Mucosa of stomach (tissue), 1 donor: Measurements from ENCODE around the gene HNMT.

Experiments
- H3K27me3 ChIP-seq: one replicate; pipeline ENCODE4 v1.7.0; 2013; ENCODE audit warnings: mild to moderate bottlenecking, low read length; ENCODE audit not compliant: control insufficient read depth, insufficient read depth
- H3K36me3 ChIP-seq: one replicate; pipeline ENCODE4 v1.7.0; 2013; ENCODE audit warnings: low read length; ENCODE audit not compliant: control insufficient read depth, insufficient read depth
- H3K4me1 ChIP-seq: one replicate; pipeline ENCODE4 v1.7.0; 2013; ENCODE audit warnings: mild to moderate bottlenecking, low read length; ENCODE audit not compliant: control insufficient read depth, insufficient read depth
- H3K4me3 ChIP-seq: one replicate; pipeline ENCODE4 v1.7.0; 2013; ENCODE audit warnings: low read length
- H3K9ac ChIP-seq: one replicate; pipeline ENCODE4 v1.7.0; 2013; ENCODE audit warnings: mild to moderate bottlenecking, low read length, moderate library complexity
- H3K9me3 ChIP-seq: one replicate; pipeline ENCODE4 v1.7.0; 2013; ENCODE audit warnings: mild to moderate bottlenecking, low read length, moderate library complexity; ENCODE audit not compliant: control insufficient read depth
- donor health status: Pancreatic carcinoma.

The HNMT gene

DNA sequence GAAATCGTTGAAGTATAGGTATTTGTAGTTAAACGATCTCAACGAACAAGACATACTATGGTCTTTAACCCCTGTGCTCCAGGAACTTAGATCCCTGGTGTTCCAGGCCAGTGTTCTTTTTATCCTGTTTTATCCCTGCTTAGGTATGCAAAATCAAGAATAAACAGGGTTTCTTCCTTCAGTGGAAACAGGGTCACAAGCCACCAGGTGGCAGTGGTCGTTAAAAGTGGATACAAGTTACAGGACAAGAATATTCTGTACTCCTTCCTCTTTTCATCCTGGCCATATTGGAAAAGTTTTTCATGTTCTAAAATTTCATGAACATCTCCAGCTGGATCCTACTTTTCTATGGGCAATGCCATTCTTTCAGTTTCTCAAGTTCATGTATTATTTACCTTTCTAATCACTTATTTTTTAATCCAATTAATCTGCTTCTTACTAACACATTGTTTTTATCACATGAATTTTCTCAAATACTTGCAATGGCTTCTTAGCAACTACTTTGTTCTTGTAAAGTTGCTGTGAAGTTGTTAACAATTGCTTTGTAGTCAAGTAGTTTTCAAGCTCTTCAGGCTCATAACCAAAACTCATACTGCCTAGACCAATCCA is 16.4 kb upstream of the HNMT start:
- Histone ChIP-seq H3K9ac (no peak overlapping the region), H3K36me3 (no peaks in the 10 kb centered on the region), H3K9me3 (no peaks in the 10 kb centered on the region), H3K4me3 (no peak overlapping the region), H3K27me3 (no peaks in the 10 kb centered on the region), H3K4me1 (peaks cover 11% of the 10 kb centered on the region)

DNA sequence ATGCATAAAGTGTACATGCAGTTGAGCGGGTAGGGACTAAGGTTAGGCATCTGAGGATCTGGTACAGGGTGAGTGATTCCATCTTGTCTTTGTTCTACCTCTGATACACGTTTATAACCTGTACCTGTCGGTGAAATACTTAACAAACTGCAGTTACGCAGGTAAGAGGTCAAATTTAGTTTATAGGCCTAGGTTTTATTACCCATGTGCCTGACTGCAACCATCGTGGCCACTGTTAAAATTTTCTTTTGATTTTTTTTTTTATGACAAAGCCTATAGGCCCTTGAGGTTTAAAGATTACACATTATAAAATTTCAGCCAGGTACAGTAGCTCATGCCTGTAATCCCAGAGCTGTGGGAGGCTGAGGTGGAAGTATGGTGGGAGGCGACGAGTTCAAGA is 15.4 kb upstream of the HNMT start:
- no peak overlapping the region for H3K9ac ChIP-seq

DNA sequence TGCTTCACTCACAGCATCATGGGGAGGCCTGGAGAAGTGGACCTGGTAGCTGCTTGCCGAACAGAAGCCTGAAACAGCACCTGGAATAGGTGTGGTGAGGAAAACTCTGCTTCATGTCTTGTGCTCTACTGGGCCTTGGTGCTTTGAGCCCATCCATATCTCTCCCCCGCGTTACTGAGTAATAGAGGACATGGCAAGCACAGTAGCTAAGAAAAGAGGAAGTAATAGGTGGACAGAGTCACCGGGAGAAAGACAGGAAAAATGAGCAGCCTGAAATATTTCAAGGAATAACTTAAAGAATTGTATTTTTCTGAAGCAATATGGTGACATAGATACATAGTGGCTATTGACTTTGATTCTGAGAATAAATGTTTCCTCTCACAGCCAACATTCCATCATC is 14.0 kb upstream of the HNMT start:
- Histone ChIP-seq H3K27me3 (no peaks in the 10 kb centered on the region), H3K9me3 (no peaks in the 10 kb centered on the region), H3K36me3 (no peaks in the 10 kb centered on the region), H3K9ac (no peak overlapping the region), H3K4me1 (peaks cover 6% of the 10 kb centered on the region), H3K4me3 (no peak overlapping the region)

More for the DNA sequence above, 15.4 kb upstream of the HNMT start:
- H3K9me3 ChIP-seq: no peaks in the 10 kb centered on the region
- no peaks in the 10 kb centered on the region for H3K27me3 ChIP-seq
- H3K4me1 ChIP-seq: peaks cover 6% of the 10 kb centered on the region
- H3K4me3 ChIP-seq: no peak overlapping the region
- H3K36me3 ChIP-seq: no peaks in the 10 kb centered on the region

DNA sequence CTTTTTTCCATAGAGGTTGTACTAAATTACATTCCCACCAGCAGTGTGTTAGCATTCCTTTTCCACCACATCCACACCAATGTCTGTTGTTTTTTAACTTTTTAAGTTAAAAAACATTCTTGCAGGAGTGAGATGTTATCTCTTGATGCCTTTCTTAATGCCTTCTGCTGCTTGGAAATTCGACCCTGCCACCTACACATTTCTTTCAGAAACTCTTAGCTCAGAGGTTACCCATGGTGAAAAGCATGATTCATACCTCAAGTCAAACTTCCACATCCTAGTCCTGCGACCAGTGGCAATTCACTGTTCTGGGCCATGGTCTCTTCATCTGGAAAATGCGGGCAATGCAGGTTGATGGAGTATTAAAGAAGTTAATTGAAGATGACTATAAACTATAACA is 12.7 kb upstream of the HNMT start:
- H3K36me3 ChIP-seq: no peaks in the 10 kb centered on the region
- H3K9ac ChIP-seq: no peak overlapping the region
- H3K4me1 ChIP-seq: peaks cover 6% of the 10 kb centered on the region
- no peaks in the 10 kb centered on the region for H3K27me3 ChIP-seq
- no peak overlapping the region for H3K4me3 ChIP-seq
- H3K9me3 ChIP-seq: no peaks in the 10 kb centered on the region

DNA sequence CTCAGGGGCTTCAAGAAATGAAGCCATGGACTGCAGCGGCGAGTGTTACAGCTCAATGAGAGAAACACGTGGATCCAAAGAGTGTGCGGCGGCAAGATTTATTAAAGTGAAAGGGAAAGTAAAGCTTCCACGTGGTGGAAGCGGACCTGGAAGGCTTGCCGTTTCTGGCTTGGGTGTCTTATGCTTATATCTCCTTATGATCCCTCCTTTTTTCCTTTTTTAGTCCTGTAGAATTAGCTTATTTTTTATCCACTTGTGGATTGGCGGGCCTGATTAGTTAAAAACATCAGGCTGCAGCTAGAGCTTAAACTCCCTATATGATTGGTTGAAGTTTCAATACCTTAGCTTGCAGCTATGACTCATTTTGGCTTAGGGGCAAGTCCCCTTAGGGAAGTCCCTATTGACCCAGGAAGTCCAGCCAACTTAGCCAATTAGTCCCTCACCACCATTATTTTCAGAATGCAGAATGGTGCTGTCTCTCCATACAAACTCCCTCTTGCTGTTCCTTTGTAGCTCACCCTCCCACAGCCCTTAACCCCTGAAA is 11.6 kb upstream of the HNMT start:
- Histone ChIP-seq H3K27me3 (no peaks in the 10 kb centered on the region), H3K9me3 (no peaks in the 10 kb centered on the region), H3K4me3 (no peak overlapping the region), H3K9ac (no peak overlapping the region), H3K4me1 (no peaks in the 10 kb centered on the region), H3K36me3 (no peaks in the 10 kb centered on the region)

DNA sequence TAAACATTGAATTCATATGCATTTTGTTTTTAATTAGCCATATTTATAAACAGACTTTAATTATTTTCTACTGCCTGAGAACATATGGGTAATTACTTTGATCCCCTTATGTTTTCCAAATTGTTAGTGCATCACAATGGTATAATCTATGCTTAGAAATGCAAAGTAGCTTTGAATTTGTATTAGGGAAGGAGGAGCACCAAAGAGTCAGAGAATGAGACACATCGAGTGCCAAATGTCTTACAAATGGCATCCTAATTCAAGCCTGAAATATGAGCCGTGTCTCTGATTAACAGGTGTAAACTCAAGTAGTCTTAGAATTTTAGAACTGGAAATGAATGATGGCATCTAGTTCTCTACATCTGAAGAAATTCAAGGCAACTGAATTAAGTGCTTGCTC is 8.7 kb upstream of the HNMT start:
- Histone ChIP-seq H3K4me3 (no peak overlapping the region), H3K36me3 (no peaks in the 10 kb centered on the region), H3K9ac (no peak overlapping the region), H3K27me3 (no peaks in the 10 kb centered on the region), H3K4me1 (no peaks in the 10 kb centered on the region), H3K9me3 (no peaks in the 10 kb centered on the region)

DNA sequence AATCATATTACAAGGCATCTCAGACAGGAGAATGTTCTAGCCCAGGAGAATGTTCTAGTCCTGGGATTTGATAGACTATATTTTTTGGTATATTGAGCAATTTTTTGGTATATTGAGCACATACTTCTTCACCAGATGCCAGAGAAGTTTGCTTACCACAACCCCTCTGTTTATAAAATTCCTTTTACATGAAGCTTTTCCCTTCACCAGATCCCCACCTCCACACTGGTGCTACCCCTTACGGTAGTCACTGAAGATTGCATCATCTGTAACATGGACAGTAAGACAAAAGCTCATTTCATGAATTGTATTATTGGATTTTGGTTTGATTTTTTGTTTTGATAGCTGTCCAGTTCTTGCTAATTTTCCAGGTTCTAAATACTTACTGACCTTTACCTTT is 7.2 kb upstream of the HNMT start:
- Histone ChIP-seq H3K36me3 (no peaks in the 10 kb centered on the region), H3K9ac (no peak overlapping the region), H3K4me3 (no peak overlapping the region), H3K4me1 (no peaks in the 10 kb centered on the region), H3K9me3 (no peaks in the 10 kb centered on the region), H3K27me3 (no peaks in the 10 kb centered on the region)

DNA sequence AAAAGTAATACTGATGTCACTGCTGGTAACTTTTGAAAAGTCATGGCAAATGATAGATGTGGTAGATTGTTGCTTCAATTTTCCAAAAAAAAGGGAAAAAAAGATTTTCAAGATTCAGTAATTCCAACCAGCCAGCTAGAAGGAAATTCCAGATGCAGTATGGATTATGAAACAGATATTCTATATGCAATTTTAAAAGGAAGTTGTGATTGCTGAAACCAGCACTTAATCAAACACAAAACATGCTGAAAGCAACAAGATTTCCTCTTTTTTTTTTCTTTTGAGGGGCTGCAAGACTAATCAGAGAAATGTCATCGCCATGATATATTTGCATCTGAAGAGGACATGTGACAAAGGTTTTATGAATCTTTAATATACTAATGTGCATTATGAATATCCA is 5.1 kb upstream of the HNMT start:
- Histone ChIP-seq H3K27me3 (no peaks in the 10 kb centered on the region), H3K4me1 (peaks cover 10% of the 10 kb centered on the region), H3K4me3 (no peak overlapping the region), H3K36me3 (no peaks in the 10 kb centered on the region), H3K9ac (no peak overlapping the region), H3K9me3 (no peaks in the 10 kb centered on the region)

DNA sequence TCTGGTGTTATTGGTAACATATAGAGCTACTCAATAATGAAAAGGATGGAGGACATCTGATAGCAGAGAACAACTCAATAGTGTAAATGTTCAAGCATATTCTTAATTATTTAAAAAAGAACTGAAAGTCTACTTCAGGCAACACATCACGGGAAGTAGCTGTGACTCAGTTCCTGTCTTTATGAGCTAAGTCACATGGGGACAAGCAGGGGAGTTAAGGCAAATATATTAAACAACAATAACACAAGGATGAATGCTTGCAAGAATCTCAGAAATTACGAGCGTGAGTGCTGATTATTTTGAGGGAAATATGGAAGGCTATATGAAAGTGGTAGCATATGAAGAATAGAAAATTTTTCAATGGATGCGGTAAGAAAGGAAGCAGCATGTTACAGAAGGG is 4.0 kb upstream of the HNMT start:
- Histone ChIP-seq H3K36me3 (no peaks in the 10 kb centered on the region), H3K9ac (no peak overlapping the region), H3K4me1 (peaks cover 10% of the 10 kb centered on the region), H3K27me3 (no peaks in the 10 kb centered on the region), H3K9me3 (no peaks in the 10 kb centered on the region), H3K4me3 (no peak overlapping the region)

DNA sequence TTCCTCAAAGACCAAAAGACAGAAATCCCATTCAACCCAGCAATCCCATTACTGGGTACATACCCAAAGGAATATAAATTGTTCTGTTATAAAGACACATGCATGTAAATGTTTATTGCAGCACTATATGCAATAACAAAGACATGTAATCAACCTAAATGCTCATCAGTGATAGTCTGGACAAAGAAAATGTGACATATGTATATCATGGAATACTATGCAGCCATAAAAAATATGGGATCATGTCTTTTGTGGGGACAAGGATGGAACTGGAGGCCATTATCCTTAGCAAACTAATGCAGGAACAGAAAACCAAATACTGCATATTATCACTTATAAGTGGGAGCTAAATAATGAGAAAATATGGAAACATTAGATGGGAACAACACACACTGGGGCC is 2.7 kb upstream of the HNMT start:
- Histone ChIP-seq H3K4me1 (peaks cover 10% of the 10 kb centered on the region), H3K9me3 (no peaks in the 10 kb centered on the region), H3K36me3 (no peaks in the 10 kb centered on the region), H3K27me3 (no peaks in the 10 kb centered on the region), H3K9ac (no peak overlapping the region), H3K4me3 (no peak overlapping the region)

DNA sequence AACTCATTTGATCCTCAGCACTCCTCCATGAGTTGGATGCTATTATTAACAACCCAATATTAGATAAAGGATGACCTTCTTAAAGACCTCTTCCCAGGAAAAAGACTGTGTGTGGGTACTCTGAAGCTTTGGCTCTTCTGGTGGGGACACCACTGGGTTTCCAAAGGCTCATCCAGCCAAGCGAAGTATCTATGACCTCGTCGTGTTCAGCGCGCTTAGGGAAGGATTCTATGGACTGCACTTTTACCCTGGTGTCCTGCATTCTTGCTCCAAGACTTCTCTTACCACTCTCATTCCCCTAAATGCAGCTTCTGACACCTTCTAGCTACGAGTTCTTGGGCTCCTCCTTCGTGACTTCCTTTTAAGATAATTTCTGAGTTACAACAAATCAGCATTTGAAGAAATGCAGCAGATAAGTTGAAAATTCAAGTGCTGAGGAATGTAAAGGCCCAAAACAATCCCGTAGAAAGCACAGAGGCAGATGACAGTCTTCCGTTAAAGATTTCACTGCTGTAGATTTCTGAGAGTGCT is 673 bp upstream of the HNMT start:
- Histone ChIP-seq H3K9me3 (no peaks in the 10 kb centered on the region), H3K4me3 (peak overlapping the region; percentile 61), H3K27me3 (no peaks in the 10 kb centered on the region), H3K4me1 (peaks cover 15% of the 10 kb centered on the region), H3K36me3 (no peaks in the 10 kb centered on the region), H3K9ac (peak overlapping the region; percentile 72)

DNA sequence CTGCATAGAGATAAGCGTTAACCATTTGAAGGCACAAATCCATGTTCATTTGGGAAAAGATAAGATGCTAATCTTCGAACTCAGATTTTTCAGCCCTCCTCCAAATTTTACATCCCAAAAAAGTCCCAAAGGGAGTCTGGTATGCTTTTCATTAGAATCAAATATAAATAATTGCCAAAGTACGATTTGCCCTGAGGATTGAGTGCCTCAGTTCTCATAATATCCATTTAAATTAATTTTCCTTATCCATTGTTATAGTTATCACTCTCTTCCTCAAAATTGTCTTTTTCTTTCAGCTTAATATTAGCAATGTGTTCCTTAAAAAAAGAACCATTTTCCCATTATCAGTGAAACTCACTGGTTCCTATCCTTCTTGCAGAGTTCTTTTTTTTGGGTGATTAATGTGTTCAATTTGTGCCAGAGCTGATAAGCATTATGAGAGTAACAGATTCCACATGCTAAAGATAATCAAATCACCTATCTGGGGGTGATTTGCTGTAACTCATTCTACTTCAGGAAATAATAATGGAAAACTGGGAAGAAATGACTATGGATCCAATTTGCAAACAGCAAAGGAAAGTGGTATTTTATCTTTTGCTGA is 686 bp downstream of the HNMT start:
- no peaks in the 10 kb centered on the region for H3K36me3 ChIP-seq
- peak overlapping the region; percentile 61 for H3K4me3 ChIP-seq
- H3K27me3 ChIP-seq: no peaks in the 10 kb centered on the region
- H3K4me1 ChIP-seq: peaks cover 28% of the 10 kb centered on the region
- H3K9me3 ChIP-seq: no peaks in the 10 kb centered on the region
- peak overlapping the region; percentile 72 for H3K9ac ChIP-seq
